KMS-11 (cell line): Measurements from ENCODE around the gene RIC8B.

Experiments
- H2AFZ ChIP-seq: fragments of 200-600 bp; sonication (generic); 2 replicates; pipeline ENCODE4 v1.6.1; 2016; ENCODE audit warnings: antibody characterized with exemption, mixed run types, low read depth
- H3K27ac ChIP-seq: fragments of 200-600 bp; sonication (generic); 2 replicates; pipeline ENCODE4 v1.6.1; 2016; ENCODE audit warnings: mild to moderate bottlenecking, mixed run types
- H3K27me3 ChIP-seq: fragments of 200-600 bp; sonication (generic); 2 replicates; pipeline ENCODE4 v1.6.1; 2017; ENCODE audit warnings: mild to moderate bottlenecking, low read depth, mixed run types, moderate library complexity; ENCODE audit not compliant: insufficient read depth
- H3K36me3 ChIP-seq: fragments of 200-600 bp; sonication (generic); 2 replicates; pipeline ENCODE4 v1.6.1; 2017; ENCODE audit warnings: mild to moderate bottlenecking, mixed run types; ENCODE audit not compliant: insufficient read depth
- H3K4me1 ChIP-seq: fragments of 200-600 bp; sonication (generic); 2 replicates; pipeline ENCODE4 v1.6.1; 2016; ENCODE audit warnings: mild to moderate bottlenecking, low read depth, mixed run types; ENCODE audit not compliant: poor library complexity, severe bottlenecking
- H3K4me2 ChIP-seq: fragments of 200-600 bp; sonication (generic); 2 replicates; pipeline ENCODE4 v1.7.0; 2016; ENCODE audit warnings: mild to moderate bottlenecking, mixed run types
- H3K4me3 ChIP-seq: fragments of 200-600 bp; sonication (generic); IDR thresholded peaks from 2 replicates; pipeline ENCODE4 v1.6.1; 2017; ENCODE audit warnings: low read depth, low read length, mixed read lengths; ENCODE audit not compliant: insufficient read depth
- H3K79me2 ChIP-seq: fragments of 200-600 bp; sonication (generic); 2 replicates; pipeline ENCODE4 v1.6.1; 2016; ENCODE audit warnings: low read depth, mixed run types; ENCODE audit not compliant: insufficient read depth
- H3K9ac ChIP-seq: fragments of 200-600 bp; sonication (generic); 2 replicates; pipeline ENCODE4 v1.6.1; 2016; ENCODE audit warnings: mild to moderate bottlenecking, mixed run types
- H4K20me1 ChIP-seq: fragments of 200-600 bp; sonication (generic); 2 replicates; pipeline ENCODE4 v1.6.1; 2016; ENCODE audit warnings: mild to moderate bottlenecking, mixed run types; ENCODE audit not compliant: insufficient read depth
- TF ChIP-seq, protein P1 (sequence below): fragments of 200-600 bp; sonication (generic); conservative IDR thresholded peaks from 2 replicates; pipeline ENCODE4 v1.6.1; 2017; ENCODE audit warnings: low read depth, mild to moderate bottlenecking, antibody characterized with exemption, low read length, moderate library complexity, mixed read lengths

RIC8B gene

DNA sequence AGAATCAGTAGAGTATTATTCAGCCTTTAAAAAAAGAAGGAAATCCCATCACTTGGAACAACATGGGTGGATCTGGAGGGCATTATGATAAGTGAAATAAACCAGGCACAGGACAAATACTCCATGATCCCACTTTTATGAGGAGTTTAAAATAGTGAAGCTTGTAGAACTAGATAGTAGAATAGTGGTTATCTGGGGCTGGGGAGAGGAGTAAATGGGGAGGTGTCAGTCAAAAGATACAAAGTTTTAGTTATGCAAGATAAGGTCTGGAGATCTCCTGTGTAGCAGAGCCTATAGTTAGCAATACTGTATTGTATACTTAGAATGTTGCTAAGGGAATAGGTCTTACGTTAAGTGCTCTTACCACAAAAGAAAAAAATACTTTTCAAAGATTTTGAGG is 64.9 kb downstream of the RIC8B start:
- Histone ChIP-seq H2AFZ (no peak overlapping the region), H3K4me3 (no peak overlapping the region), H4K20me1 (no peaks in the 10 kb centered on the region), H3K36me3 (no peaks in the 10 kb centered on the region), H3K4me1 (peaks cover 5% of the 10 kb centered on the region), H3K4me2 (no peak overlapping the region), H3K27me3 (no peaks in the 10 kb centered on the region), H3K79me2 (no peaks in the 10 kb centered on the region), H3K27ac (no peak overlapping the region), H3K9ac (no peak overlapping the region)
- TF ChIP-seq, protein P1, sequence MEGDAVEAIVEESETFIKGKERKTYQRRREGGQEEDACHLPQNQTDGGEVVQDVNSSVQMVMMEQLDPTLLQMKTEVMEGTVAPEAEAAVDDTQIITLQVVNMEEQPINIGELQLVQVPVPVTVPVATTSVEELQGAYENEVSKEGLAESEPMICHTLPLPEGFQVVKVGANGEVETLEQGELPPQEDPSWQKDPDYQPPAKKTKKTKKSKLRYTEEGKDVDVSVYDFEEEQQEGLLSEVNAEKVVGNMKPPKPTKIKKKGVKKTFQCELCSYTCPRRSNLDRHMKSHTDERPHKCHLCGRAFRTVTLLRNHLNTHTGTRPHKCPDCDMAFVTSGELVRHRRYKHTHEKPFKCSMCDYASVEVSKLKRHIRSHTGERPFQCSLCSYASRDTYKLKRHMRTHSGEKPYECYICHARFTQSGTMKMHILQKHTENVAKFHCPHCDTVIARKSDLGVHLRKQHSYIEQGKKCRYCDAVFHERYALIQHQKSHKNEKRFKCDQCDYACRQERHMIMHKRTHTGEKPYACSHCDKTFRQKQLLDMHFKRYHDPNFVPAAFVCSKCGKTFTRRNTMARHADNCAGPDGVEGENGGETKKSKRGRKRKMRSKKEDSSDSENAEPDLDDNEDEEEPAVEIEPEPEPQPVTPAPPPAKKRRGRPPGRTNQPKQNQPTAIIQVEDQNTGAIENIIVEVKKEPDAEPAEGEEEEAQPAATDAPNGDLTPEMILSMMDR: no peak

DNA sequence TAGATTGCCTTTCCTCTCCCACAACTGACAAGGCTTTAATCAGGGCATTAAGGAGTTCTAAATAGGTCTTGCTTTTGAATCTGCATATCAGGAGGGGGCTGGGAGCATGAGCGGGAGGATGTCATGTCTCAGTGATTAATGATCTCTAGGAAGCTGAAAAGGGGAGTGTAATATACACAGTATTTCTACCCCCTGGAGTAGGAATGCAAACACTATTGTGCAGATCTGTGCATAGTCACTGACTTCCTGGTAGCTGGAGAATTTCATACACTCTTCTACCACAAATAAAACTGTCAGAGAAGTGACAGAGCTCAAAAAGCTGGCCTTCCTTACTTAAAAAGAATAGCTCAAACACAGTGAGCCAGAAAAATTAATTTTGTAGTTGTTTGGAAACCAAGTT is 65.8 kb downstream of the RIC8B start:
- Histone ChIP-seq H3K4me1 (peaks cover 5% of the 10 kb centered on the region), H3K79me2 (no peaks in the 10 kb centered on the region), H4K20me1 (no peaks in the 10 kb centered on the region), H2AFZ (no peak overlapping the region), H3K36me3 (no peaks in the 10 kb centered on the region), H3K27ac (no peak overlapping the region), H3K4me3 (no peak overlapping the region), H3K9ac (no peak overlapping the region), H3K4me2 (no peak overlapping the region), H3K27me3 (no peaks in the 10 kb centered on the region)
- TF ChIP-seq, protein P1: no peak

DNA sequence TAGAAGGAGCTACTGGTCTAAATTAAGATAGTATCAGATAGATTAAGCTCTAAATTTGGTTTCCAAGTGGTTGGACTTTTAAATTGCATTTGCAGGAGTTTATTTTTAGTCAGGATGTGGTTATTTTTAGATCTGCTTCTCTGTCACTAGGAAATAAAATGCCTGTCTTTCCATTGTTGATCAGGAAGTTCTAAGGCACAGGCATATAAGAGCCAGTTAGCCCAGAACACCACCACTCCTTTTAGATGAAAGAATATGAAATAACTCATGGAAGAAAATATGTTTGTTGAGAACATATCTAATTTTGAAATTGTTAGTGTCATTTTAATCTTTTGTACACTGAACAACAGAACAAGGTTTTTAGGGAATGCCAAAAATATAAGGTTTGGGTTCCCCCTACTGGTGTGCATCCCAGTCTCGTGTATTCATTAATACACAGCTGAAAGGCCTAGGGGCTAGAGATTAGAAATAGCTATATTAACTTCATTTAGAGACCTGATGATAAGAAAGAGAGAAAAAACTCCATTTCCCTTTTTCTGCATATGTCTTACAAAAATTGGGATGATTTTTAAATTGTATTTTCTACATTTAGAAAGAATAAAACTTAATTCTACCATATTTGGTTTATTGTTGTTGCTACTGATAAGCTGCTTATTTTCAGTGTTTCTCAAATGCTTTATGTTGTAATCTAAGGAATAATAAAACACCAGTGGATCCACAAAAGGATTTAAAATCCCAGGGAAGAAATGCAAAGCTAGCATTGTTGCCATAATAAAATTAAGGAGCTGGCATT is 67.2 kb downstream of the RIC8B start:
- TF ChIP-seq, protein P1: peak; percentile 59
- Histone ChIP-seq H3K27me3 (no peaks in the 10 kb centered on the region), H2AFZ (no peak overlapping the region), H3K9ac (no peak overlapping the region), H3K4me1 (peaks cover 5% of the 10 kb centered on the region), H3K27ac (no peak overlapping the region), H3K4me2 (no peak overlapping the region), H3K4me3 (no peak overlapping the region), H3K36me3 (no peaks in the 10 kb centered on the region), H3K79me2 (no peaks in the 10 kb centered on the region), H4K20me1 (no peaks in the 10 kb centered on the region)

DNA sequence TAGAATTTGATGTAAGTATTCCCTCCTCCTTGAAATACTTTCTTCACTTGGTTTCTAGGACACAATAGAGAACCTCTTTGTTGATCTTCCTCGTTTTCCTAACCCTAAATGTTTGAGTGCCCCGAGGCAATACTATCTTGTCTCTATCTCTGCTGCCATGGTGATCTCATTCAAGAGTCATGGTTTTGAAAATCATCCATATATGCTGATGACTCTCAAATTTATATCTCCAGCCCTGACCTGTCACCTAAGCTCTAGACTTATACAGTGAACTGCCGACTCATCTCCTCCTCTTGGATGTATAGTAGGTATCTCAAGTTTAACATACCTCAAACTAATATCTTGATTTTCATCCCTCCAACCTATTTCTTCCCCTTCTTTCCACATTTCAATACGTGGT is 71.4 kb downstream of the RIC8B start:
- no peaks in the 10 kb centered on the region for H3K79me2 ChIP-seq
- no peaks in the 10 kb centered on the region for H3K27me3 ChIP-seq
- no peaks in the 10 kb centered on the region for H4K20me1 ChIP-seq
- H3K4me2 ChIP-seq: no peak overlapping the region
- no peak overlapping the region for H3K27ac ChIP-seq
- no peaks in the 10 kb centered on the region for H3K36me3 ChIP-seq
- peaks cover 5% of the 10 kb centered on the region for H3K4me1 ChIP-seq
- no peak overlapping the region for H3K9ac ChIP-seq
- TF ChIP-seq, protein P1: no peak
- H3K4me3 ChIP-seq: no peak overlapping the region
- H2AFZ ChIP-seq: no peak overlapping the region
